HCT116 (cell line): ENCODE measurements around the gene NKX2-8. TPM values are rescaled to one million over a fixed set of nuclear protein-coding genes. Genes with fewer than 3 reads are reported as not detected.

Experiments
- ATAC-seq: fragments of 200-7000 bp; cut with Tn5 transposase; 2 replicates; pipeline ENCODE4 v1.9.1; 2020; ENCODE audit warnings: mild to moderate bottlenecking, moderate library complexity
- BruUV-seq: library from RNA; stranded (reverse); fragments of 400-500 nt; replicated peaks from 2 replicates; lab custom pipeline; 2021; lab: Mats Ljungman, UMichigan
- CTCF ChIA-PET: fragments of 300-600 bp; sonication (Branson Sonifier 250); formaldehyde crosslinking; loops from one replicate; lab custom pipeline; 2021; ENCODE audit warnings: antibody characterized with exemption; lab: Charles Lee
- POLR2A ChIA-PET: fragments of 300-600, 350-600 bp; sonication (Branson Sonifier 250); formaldehyde crosslinking; loops from one replicate; lab custom pipeline; 2021; ENCODE audit warnings: antibody characterized with exemption; lab: Charles Lee
- RAD21 ChIA-PET, 2 experiments: fragments of 300-600 bp; sonication (Branson Sonifier 250); formaldehyde crosslinking; loops; one replicate each; lab custom pipeline; 2023; ENCODE audit warnings: low total read pairs in 2 of 2; ENCODE audit not compliant: uncharacterized antibody in 2 of 2, unreplicated experiment in 2 of 2, low non-redundant PET in 1 of 2; lab: Charles Lee
- DNase-seq: peaks from one replicate; pipeline ENCODE4 v3.0.0-alpha.2; 2010; ENCODE audit warnings: low read depth, low spot score
- H2AFZ ChIP-seq: fragments of 200-600 bp; shearing (Covaris generic), sonication (generic); 2 replicates; pipeline ENCODE4 v1.6.1; 2017; ENCODE audit warnings: low read depth, mixed run types, mixed read lengths, antibody characterized with exemption, low read length; ENCODE audit not compliant: poor library complexity, severe bottlenecking
- H3K27ac ChIP-seq: 2 replicates; pipeline ENCODE4 v1.5.1; 2012; ENCODE audit warnings: low read depth, low read length
- H3K27me3 ChIP-seq: fragments of 200-600 bp; sonication (generic); 2 replicates; pipeline ENCODE4 v1.6.1; 2016; ENCODE audit warnings: mixed run types, low read length, mixed read lengths; ENCODE audit not compliant: insufficient read depth
- H3K36me3 ChIP-seq, 2 experiments: fragments of 200-500 bp in 1 of 2; fragments of 200-600 bp in 1 of 2; sonication (Bioruptor generic) in 1 of 2; sonication (generic) in 1 of 2; 2 replicates each; pipeline versions ENCODE4 v1.5.1 to v1.6.1; 2014 to 2016; ENCODE audit warnings: low read length in 2 of 2, inconsistent platforms in 1 of 2, mixed read lengths in 1 of 2, mixed run types in 1 of 2; ENCODE audit not compliant: insufficient read depth in 2 of 2, control insufficient read depth in 1 of 2
- H3K4me1 ChIP-seq, 2 experiments: fragments of 200-600 bp in 1 of 2; sonication (generic) in 1 of 2; 2 replicates each; pipeline versions ENCODE4 v1.5.1 to v1.6.1; 2012 to 2017; ENCODE audit warnings: low read length in 2 of 2, inconsistent platforms in 1 of 2, mild to moderate bottlenecking in 1 of 2, mixed read lengths in 1 of 2, mixed run types in 1 of 2, moderate library complexity in 1 of 2; ENCODE audit not compliant: insufficient read depth in 2 of 2, control insufficient read depth in 1 of 2
- H3K4me2 ChIP-seq: fragments of 200-600 bp; sonication (generic); 2 replicates; pipeline ENCODE4 v1.6.1; 2017; ENCODE audit warnings: mixed run types, low read length, mixed read lengths
- H3K4me3 ChIP-seq, 2 experiments: fragments of 200-600 bp in 1 of 2; sonication (generic) in 1 of 2; replicated peaks in 1 of 2; 2 replicates each; pipeline ENCODE4 v1.5.1; 2011 to 2016; ENCODE audit warnings: low read length in 2 of 2, control low read depth in 1 of 2, low read depth in 1 of 2, mild to moderate bottlenecking in 1 of 2, mixed read lengths in 1 of 2, mixed run types in 1 of 2
- H3K79me2 ChIP-seq: fragments of 200-600 bp; sonication (generic); 2 replicates; pipeline ENCODE4 v1.6.1; 2017; ENCODE audit warnings: mild to moderate bottlenecking, mixed run types, low read length, moderate library complexity, mixed read lengths; ENCODE audit not compliant: insufficient read depth
- H3K9ac ChIP-seq: fragments of 200-600 bp; sonication (generic); 2 replicates; pipeline ENCODE4 v1.6.1; 2016; ENCODE audit warnings: low read length, mixed read lengths
- H3K9me2 ChIP-seq: fragments of 200-600 bp; sonication (generic), shearing (Covaris generic); 2 replicates; pipeline ENCODE4 v1.6.1; 2017; ENCODE audit warnings: mixed run types, mild to moderate bottlenecking, moderate library complexity; ENCODE audit not compliant: insufficient read depth
- H3K9me3 ChIP-seq, 2 experiments: fragments of 200-500 bp in 1 of 2; fragments of 200-600 bp in 1 of 2; sonication (Bioruptor generic) in 1 of 2; sonication (generic) in 1 of 2; 2 replicates each; pipeline ENCODE4 v1.6.1; 2014 to 2017; ENCODE audit warnings: low read length in 2 of 2, mixed read lengths in 2 of 2, inconsistent platforms in 1 of 2, low read depth in 1 of 2, mild to moderate bottlenecking in 1 of 2, mixed run types in 1 of 2, moderate library complexity in 1 of 2; ENCODE audit not compliant: control insufficient read depth in 1 of 2, insufficient read depth in 1 of 2
- H4K20me1 ChIP-seq: fragments of 200-600 bp; sonication (generic), shearing (Covaris generic); 2 replicates; pipeline ENCODE4 v1.6.1; 2017; ENCODE audit warnings: mixed run types, mild to moderate bottlenecking, moderate library complexity; ENCODE audit not compliant: insufficient read depth
- CBX3 ChIP-seq: IDR thresholded peaks from 2 replicates; pipeline ENCODE4 v1.6.1; 2012; ENCODE audit warnings: low read depth
- EGR1 ChIP-seq: IDR thresholded peaks from 2 replicates; pipeline ENCODE4 v1.6.1; 2012; ENCODE audit warnings: low read depth
- JUND ChIP-seq: IDR thresholded peaks from 2 replicates; pipeline ENCODE4 v1.6.1; 2012
- POLR2AphosphoS5 ChIP-seq: IDR thresholded peaks from 2 replicates; pipeline ENCODE4 v1.6.1; 2011; ENCODE audit warnings: mild to moderate bottlenecking, low read depth, low read length, moderate library complexity
- SIN3A ChIP-seq: IDR thresholded peaks from 2 replicates; pipeline ENCODE4 v1.6.1; 2012; ENCODE audit warnings: low read depth
- SRF ChIP-seq: IDR thresholded peaks from 2 replicates; pipeline ENCODE4 v1.6.1; 2012; ENCODE audit warnings: low read depth
- YY1 ChIP-seq: IDR thresholded peaks from 2 replicates; pipeline ENCODE4 v1.6.1; 2011; ENCODE audit warnings: low read length, low read depth, moderate library complexity, mild to moderate bottlenecking; ENCODE audit not compliant: insufficient replicate concordance; ENCODE audit errors: extremely low read depth
- ZFX ChIP-seq: fragments of 450-650 bp; IDR thresholded peaks from 2 replicates; pipeline ENCODE4 v1.6.1; 2017
- ZNF274 ChIP-seq: fragments of 200-500 bp; sonication (Bioruptor generic); IDR thresholded peaks from 2 replicates; pipeline ENCODE4 v1.6.1; 2014; ENCODE audit warnings: mild to moderate bottlenecking, low read depth, low read length, inconsistent platforms
- intact Hi-C: fragments of 100-400 bp; cut with micrococcal nuclease; formaldehyde crosslinking; loops from 2 replicates; pipeline ENCODE4 v1.10.0; 2022
- total RNA-seq: library from RNA; stranded (reverse); gene quantifications from one replicate; pipeline ENCODE4 v1.2.1, GENCODE V29; 2021; ENCODE audit not compliant: unreplicated experiment
- TF ChIP-seq, protein P1 (sequence below): IDR thresholded peaks from 2 replicates; pipeline ENCODE4 v1.6.1; 2011; ENCODE audit warnings: mild to moderate bottlenecking, low read length, moderate library complexity; ENCODE audit not compliant: insufficient replicate concordance; ENCODE audit errors: extremely low read depth

The NKX2-8 gene
- total RNA-seq, 1 experiment from 2014 or later: 7.5 TPM

DNA sequence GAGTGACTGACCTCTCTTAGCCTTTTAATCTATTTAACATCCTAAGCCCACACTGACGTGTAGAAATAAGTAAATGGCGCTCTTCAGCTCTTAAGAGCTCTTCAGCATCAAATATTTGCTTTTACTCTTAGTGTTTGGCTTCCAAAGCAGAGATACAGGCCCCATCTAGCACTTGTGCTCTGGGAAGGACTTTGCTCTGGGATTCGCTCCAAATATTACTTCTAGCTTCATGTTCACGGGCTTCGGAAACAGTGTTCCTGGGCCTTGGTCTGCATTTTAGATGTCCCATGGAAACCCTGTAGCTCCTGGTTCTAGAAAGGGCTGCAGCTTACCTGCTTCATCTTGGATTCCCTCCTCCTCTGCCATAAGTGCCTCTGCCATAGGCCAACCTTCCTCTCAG lies 2.7 kb upstream of the NKX2-8 start:
- intact Hi-C loops: no loop called here
- H4K20me1 ChIP-seq: no peaks in the 10 kb centered on the region
- no peak overlapping the region for H3K4me2 ChIP-seq
- ChIA-PET POLR2A (no interaction called here), CTCF (no interaction called here), RAD21 (no interaction called here)
- no peaks in the 10 kb centered on the region for H3K9me2 ChIP-seq
- H3K27me3 ChIP-seq: no peaks in the 10 kb centered on the region
- TF ChIP-seq SRF: no peak
- H3K4me3 ChIP-seq: no peak overlapping the region
- ATAC-seq (no peak), DNase-seq (no peak)
- BruUV-seq: no TSS peak
- H3K36me3 ChIP-seq: no peaks in the 10 kb centered on the region; a peak in 1 of 4 replicates
- no peaks in the 10 kb centered on the region for H3K9me3 ChIP-seq
- H3K79me2 ChIP-seq: no peaks in the 10 kb centered on the region
- no peak overlapping the region for H2AFZ ChIP-seq
- peaks cover 0 to 6% of the 10 kb centered on the region in 2 experiments; a peak in 2 of 4 replicates for H3K4me1 ChIP-seq
- no peak overlapping the region for H3K9ac ChIP-seq
- H3K27ac ChIP-seq: no peak overlapping the region

DNA sequence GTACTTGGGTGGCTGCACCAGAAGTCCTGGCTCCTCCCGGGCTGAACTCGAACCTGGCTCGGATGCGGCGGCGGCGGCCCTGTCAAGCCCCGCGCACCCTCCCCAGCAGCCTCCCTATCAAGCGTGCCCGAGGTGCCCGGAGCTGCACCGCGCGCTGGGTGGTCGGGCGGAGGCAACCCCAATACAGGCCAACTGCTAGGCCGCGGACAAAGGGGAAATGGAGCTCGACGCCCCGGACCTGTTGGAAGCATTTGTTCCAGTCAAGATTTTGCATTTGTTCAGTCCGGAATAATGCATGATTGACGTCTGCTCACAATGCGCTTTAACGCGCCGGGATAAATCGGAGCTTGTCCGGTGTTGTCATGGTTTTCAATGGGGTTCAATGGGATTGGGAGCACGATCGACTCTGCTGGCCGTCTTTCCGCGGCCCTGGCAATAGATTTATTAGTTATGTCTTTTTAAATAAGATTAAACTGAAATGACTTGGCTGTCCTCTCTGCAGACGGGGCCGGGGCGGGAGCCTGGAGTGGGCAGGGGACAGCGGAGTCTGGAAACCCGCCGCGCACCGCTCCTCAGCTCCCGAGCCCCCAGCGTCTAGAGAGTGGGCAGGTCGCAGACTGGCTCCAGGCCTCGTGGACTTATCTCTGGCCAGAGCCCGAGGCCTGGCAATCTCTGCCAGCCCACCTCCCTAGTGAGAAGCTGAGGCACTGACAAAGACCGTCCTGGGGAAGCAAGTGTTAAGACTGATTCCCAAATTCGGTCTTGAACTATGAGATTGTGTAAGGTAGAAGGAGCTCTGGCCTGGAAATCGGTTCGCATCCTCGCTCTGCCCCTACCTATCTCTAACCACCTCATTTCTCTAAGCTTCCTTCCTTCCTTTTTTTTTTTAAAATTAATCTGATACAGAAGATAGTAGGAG lies 1.7 kb upstream of the NKX2-8 start:
- Histone ChIP-seq H3K9me3 (no peaks in the 10 kb centered on the region), H3K4me2 (no peak overlapping the region), H3K9ac (no peak overlapping the region), H2AFZ (no peak overlapping the region), H3K36me3 (no peaks in the 10 kb centered on the region; a peak in 1 of 4 replicates), H3K27ac (no peak overlapping the region)
- CTCF ChIA-PET: interaction anchor here (0.6 to 1.3 kb wide), 2 partner anchors 13 to 358 kb away, joined by 3 to 7 read pairs; no protein-coding TSS in a partner anchor
- ATAC-seq (no peak), DNase-seq (no peak)
- no TSS peak for BruUV-seq
- RAD21 ChIA-PET: no interaction called here
- no peak for TF ChIP-seq POLR2AphosphoS5
- TF ChIP-seq ZNF274: no peak
- TF ChIP-seq YY1: no peak
- no peak for TF ChIP-seq JUND
- TF ChIP-seq EGR1: no peak
- no peak for TF ChIP-seq SIN3A
- TF ChIP-seq, protein P1, sequence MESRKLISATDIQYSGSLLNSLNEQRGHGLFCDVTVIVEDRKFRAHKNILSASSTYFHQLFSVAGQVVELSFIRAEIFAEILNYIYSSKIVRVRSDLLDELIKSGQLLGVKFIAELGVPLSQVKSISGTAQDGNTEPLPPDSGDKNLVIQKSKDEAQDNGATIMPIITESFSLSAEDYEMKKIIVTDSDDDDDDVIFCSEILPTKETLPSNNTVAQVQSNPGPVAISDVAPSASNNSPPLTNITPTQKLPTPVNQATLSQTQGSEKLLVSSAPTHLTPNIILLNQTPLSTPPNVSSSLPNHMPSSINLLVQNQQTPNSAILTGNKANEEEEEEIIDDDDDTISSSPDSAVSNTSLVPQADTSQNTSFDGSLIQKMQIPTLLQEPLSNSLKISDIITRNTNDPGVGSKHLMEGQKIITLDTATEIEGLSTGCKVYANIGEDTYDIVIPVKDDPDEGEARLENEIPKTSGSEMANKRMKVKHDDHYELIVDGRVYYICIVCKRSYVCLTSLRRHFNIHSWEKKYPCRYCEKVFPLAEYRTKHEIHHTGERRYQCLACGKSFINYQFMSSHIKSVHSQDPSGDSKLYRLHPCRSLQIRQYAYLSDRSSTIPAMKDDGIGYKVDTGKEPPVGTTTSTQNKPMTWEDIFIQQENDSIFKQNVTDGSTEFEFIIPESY: no peak
- no peak for TF ChIP-seq ZFX
- TF ChIP-seq CBX3: no peak
- TF ChIP-seq, all 23 proteins: peak for 0
- H4K20me1 ChIP-seq: no peaks in the 10 kb centered on the region
- intact Hi-C loops: no loop called here
- no peaks in the 10 kb centered on the region for H3K9me2 ChIP-seq
- no peak overlapping the region for H3K4me3 ChIP-seq
- no peaks in the 10 kb centered on the region for H3K79me2 ChIP-seq
- no peaks in the 10 kb centered on the region for H3K27me3 ChIP-seq
- POLR2A ChIA-PET: no interaction called here
- H3K4me1 ChIP-seq: peaks cover 0 to 6% of the 10 kb centered on the region in 2 experiments; a peak in 2 of 4 replicates
